RPMI7951 (cell line): Measurements from ENCODE around the gene ZNF454. TPM values are rescaled to one million over a fixed set of nuclear protein-coding genes. Genes with fewer than 3 reads are reported as not detected.

ENCODE experiments used
- DNase-seq: peaks from one replicate; pipeline ENCODE4 v3.0.0-alpha.2; 2012; ENCODE audit warnings: low read depth
- total RNA-seq: library from RNA; depleted of rRNA; stranded (reverse); fragments of >200 nt; shearing (Covaris generic); gene quantifications from 2 replicates; pipeline ENCODE4 v1.2.3, GENCODE V29; 2014; rRNA removed

Gene ZNF454
- total RNA-seq, 1 experiment from 2014 or later: not detected

DNA sequence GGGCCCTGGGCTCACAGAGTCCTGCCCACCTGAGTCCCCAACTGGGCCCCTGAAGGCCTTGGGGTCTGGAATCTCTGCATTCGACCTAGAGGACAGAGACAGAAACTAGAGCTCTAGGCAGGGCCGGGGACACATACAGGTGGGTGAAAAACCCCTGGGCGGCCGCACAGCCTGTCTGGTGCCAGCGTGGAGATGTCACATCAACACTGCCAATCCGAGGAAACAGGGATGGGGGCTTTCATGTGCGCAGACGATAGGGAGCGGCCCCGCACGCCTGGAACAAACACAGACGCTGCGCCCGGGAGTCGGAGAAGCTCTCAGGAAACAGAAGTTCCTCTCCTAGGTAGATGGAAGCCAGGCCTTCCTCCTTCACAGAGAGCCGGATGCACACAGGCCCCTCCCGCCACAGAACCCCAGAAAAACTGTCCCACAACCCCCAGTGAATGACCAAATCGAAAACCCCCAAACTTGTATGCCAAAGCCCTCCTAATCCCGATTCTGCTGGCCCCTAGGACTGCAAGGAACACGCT lies 52.3 kb downstream of the ZNF454 start:
- no peak for DNase-seq

- DNase-seq: no peak
These were observed 53.1 kb downstream of the ZNF454 start for GRCh38 chr5:178993955-178994579.

- DNase-seq: no peak
These were observed 53.8 kb downstream of the ZNF454 start, which contains the start of gene GRM6 for GRCh38 chr5:178994580-178995340. GRM6 (minus strand) TSS chr5:178995320; CDS start chr5:178994944, 376 bp downstream.

DNA sequence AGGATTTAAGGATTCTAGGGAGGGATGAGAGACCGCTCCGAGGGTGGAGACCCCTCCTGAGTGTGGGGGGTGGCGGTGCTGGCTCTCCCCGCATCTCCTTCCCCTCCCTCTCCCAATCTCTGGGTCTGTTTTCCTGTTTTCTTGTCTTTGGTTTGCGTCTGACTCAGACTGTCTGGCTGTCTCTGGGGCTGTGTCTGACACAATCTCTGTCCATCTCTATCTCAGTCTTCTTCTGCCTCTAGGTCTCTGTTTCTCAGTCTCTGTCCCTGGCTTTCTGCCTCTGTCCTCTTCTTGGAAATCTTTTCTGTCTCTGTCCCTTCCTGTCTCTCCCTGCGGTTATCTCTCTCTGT lies 54.3 kb downstream of the ZNF454 start:
- no peak for DNase-seq

- no peak for DNase-seq
These were observed 55.2 kb downstream of the ZNF454 start for GRCh38 chr5:178996156-178996555.

GRCh38 chr5:178997191-178997590 lies 56.2 kb downstream of the ZNF454 start:
- DNase-seq: no peak

GRCh38 chr5:178998441-178998840 lies 57.4 kb downstream of the ZNF454 start:
- DNase-seq: no peak

DNA sequence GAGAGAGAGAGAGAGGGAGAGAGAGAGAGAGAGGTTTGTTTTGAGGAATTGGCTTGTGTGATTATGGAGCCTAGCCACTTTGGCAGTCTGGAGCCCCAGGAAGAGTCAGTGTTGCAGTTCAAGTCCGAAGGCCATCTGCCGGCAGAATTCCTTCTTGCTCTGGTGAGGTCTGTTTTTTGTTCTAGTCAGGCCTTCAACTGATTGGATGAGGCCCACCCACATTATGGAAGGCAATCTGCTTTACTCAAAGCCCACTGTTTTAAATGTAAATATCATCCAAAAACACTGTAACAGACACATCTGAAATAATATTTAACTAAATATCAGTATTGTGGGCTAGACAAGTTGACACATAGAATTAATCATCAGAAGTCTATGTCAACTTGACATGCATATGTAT lies 65.6 kb downstream of the ZNF454 start:
- DNase-seq: no peak

DNA sequence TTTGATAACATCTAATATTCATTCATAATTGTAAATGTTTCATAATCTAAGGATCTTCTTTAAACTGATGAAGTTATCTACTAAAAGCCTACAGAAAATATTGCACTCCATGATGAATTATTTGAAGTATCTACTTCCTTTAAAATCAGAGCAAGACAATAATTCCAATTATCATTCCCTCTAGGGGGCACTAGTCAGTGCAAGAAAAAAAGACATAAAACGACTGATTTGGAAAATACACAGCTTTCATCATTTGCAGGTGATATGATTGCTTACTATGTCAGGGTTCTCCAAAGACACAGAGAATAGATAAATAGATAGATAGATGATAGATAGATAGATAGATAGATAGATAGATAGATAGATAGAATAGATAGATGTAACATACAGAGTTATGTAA lies 67.7 kb downstream of the ZNF454 start:
- no peak for DNase-seq

Other genes with a start within 250 kb of the ZNF454 start
- 5.0 and 7.7 TPM in 2 replicates for gene ZNF354A, start 210.5 kb upstream of the ZNF454 start, total RNA-seq
- 2.6 and 6.1 TPM in 2 replicates for gene ZNF354B, start 81.2 kb upstream of the ZNF454 start, total RNA-seq
- gene ZFP2, start 45.3 kb upstream of the ZNF454 start, total RNA-seq: not detected in 2 replicates
- gene GRM6, start 54.1 kb downstream of the ZNF454 start, total RNA-seq: not detected in 2 replicates
- 2.4 and 2.5 TPM in 2 replicates for gene ZNF879, start 82.6 kb downstream of the ZNF454 start, total RNA-seq
- gene ZNF354C, start 119.2 kb downstream of the ZNF454 start, total RNA-seq: 2.3 and 2.5 TPM in 2 replicates